Heart left ventricle (tissue), 16 donors: ENCODE data around the gene TATDN2. TPM values are rescaled to one million over a fixed set of nuclear protein-coding genes. Genes with fewer than 3 reads are reported as not detected.
A peak's percentile ranks its signal among the peaks of the same experiment; 100 is the strongest.
"Not testable (repeated sequence)": the region's sequence is repeated elsewhere in the genome, so short reads cannot be mapped to it uniquely, and the experiment has no call there.

Source experiments
- ATAC-seq, 4 donors: fragments of 200-7000 bp; cut with Tn5 transposase; one replicate each; pipeline ENCODE4 v1.9.1; 2020 to 2022; ENCODE audit warnings: moderate library complexity in 4 of 4, mild to moderate bottlenecking in 3 of 4, moderate number of reproducible peaks in 1 of 4
- DNase-seq, 5 donors: peaks; one replicate each; pipeline ENCODE4 v3.0.0-alpha.2; 2020
- H3K27ac ChIP-seq, 12 donors: fragments of 200-600 bp; sonication (generic) in 4 of 12; one replicate each; pipeline versions ENCODE4 v1.5.0 to v1.8.0; 2016 to 2022; ENCODE audit warnings: mild to moderate bottlenecking in 2 of 12
- H3K27me3 ChIP-seq, 9 donors: fragments of 200-600 bp; sonication (generic) in 2 of 9; one replicate each; pipeline versions ENCODE4 v1.5.1 to v1.8.0; 2016 to 2022; ENCODE audit warnings: mild to moderate bottlenecking in 3 of 9
- H3K36me3 ChIP-seq, 9 donors: fragments of 200-600 bp; sonication (generic) in 2 of 9; one replicate each; pipeline versions ENCODE4 v1.5.0 to v1.8.0; 2018 to 2022; ENCODE audit warnings: mild to moderate bottlenecking in 2 of 9
- H3K4me1 ChIP-seq, 12 donors: fragments of 200-600 bp; sonication (generic) in 4 of 12; one replicate each; pipeline versions ENCODE4 v1.5.0 to v1.8.0; 2016 to 2022; ENCODE audit warnings: mild to moderate bottlenecking in 3 of 12
- H3K4me3 ChIP-seq, 12 donors: fragments of 200-600 bp; sonication (generic) in 4 of 12; one replicate each; pipeline versions ENCODE4 v1.5.0 to v1.8.0; 2017 to 2022; ENCODE audit warnings: mild to moderate bottlenecking in 9 of 12, moderate library complexity in 4 of 12
- H3K9me3 ChIP-seq, 12 donors: fragments of 200-600 bp; sonication (generic) in 4 of 12; one replicate each; pipeline versions ENCODE4 v1.5.0 to v1.8.0; 2016 to 2022; ENCODE audit warnings: mild to moderate bottlenecking in 1 of 12
- CTCF ChIP-seq, 12 donors: fragments of 200-600 bp; sonication (generic) in 4 of 12; IDR thresholded peaks; one replicate each; pipeline versions ENCODE4 v1.5.0 to v1.8.0; 2018 to 2022; ENCODE audit warnings: antibody characterized with exemption in 12 of 12, mild to moderate bottlenecking in 5 of 12
- POLR2A ChIP-seq, 2 donors: fragments of 450-650 bp; IDR thresholded peaks; one replicate each; pipeline ENCODE4 v1.6.1; 2017; ENCODE audit warnings: antibody characterized with exemption in 2 of 2, mild to moderate bottlenecking in 2 of 2, moderate library complexity in 2 of 2
- WGBS, 4 donors: extraction: QIAGEN DNeasy Blood & Tissue Kit in 2 of 4; methylation state at CpG; one replicate each; pipeline versions ENCODE4 v1.1.5 to v1.1.7; 2013 to 2018; 5-methylcytosine and 5-hydroxymethylcytosine counted together
- intact Hi-C, 10 donors: fragments of 100-400 bp; cut with DNase I; formaldehyde crosslinking; loops; one replicate each; pipeline versions ENCODE4 v1.11.1 to v1.14.2; 2022
- polyA plus RNA-seq, 2 donors: library from polyadenylated mRNA; stranded (reverse); fragments of 200-250 nt; gene quantifications; one replicate each; pipeline ENCODE4 v1.2.3, GENCODE V29; 2013
- total RNA-seq, 9 donors: library from RNA; depleted of rRNA in 2 of 9; stranded (reverse); fragments of >200 nt in 2 of 9; fragmentation: NEBNext Ultra II Directional in 3 of 9; extraction: Animal tissue kit (Norgen Biotek cat#: 25700) in 3 of 9; gene quantifications; one replicate each; pipeline versions ENCODE4 v1.1.0 to v1.2.4, GENCODE V29; 2016 to 2023
- donor health status: ischemic (EF 13 %, LVEDD 7.1; RV severe dilation, severe dysfunction).
- donor health status: healthy with polysubstance abuse.
- donor health status: DM: no; HTN: yes; CAD: no.
- donor health status: DM: no; HTN: no; CAD: no.
- donor health status: ischemic (EF 25% LVEDD 6.9; RV normal size, moderate dysfunction).
- donor health status: ischemic (EF 25% LVEDD 5.7; RV mildly dilated, moderate dysfunction).
- donor health status: healthy.
- donor health status: DM: yes; HTN: yes; CAD: no.
- donor health status: ischemic (EF 35%, LVEDD 5.7; RV mildly dilated, moderate dysfunction).
- donor health status: nonischemic (EF 11% LVEDD 7.7; RV severe dilation, severe dysfunction).
- donor health status: DM: yes; HTN: yes; CAD: no.
- donor health status: PGD.
- donor health status: ischemic (EF 29% LVEDD 5.4; RV normal size, mild dysfunction).
- donor health status: nonischemic (EF 23%, LVEDD 6.1; RV moderate dilation, normal function).

Gene TATDN2
- total and polyA plus RNA-seq, 11 donors: 8.6 to 31.6 (median 16.8) TPM

- no peak for DNase-seq
- Histone ChIP-seq H3K9me3 (no peaks in the 10 kb centered on the region), H3K4me1 (peaks cover 0 to 44% (median 4%) of the 10 kb centered on the region in 12 donors), H3K27me3 (no peaks in the 10 kb centered on the region), H3K36me3 (peaks cover 0 to 87% (median 59%) of the 10 kb centered on the region in 9 donors), H3K4me3 (no peak overlapping the region), H3K27ac (no peak overlapping the region)
- TF ChIP-seq CTCF (IDR thresholded peaks at IDR 0.05): no peak
- no peak for TF ChIP-seq POLR2A (IDR thresholded peaks at IDR 0.05)
- no peak for ATAC-seq
- WGBS, 4 donors: 95 to 99% (median 96%) methylated on average over 2 of the region's 2 CpGs
- intact Hi-C loops: no loop called here
Measured at GRCh38 chr3:10265833-10266232, 17.6 kb downstream of the TATDN2 start.

- H3K36me3 ChIP-seq: peaks cover 0 to 87% (median 59%) of the 10 kb centered on the region in 9 donors
- H3K4me3 ChIP-seq, ATAC-seq, H3K9me3 ChIP-seq, intact Hi-C loops, H3K27ac ChIP-seq, H3K27me3 ChIP-seq, DNase-seq: not testable (repeated sequence)
- H3K4me1 ChIP-seq: peaks cover 0 to 39% (median 4%) of the 10 kb centered on the region in 12 donors
- 80 to 83% (median 81%) methylated on average over 7 of the region's 7 CpGs for WGBS, 4 donors
Measured at GRCh38 chr3:10266936-10267335, 18.7 kb downstream of the TATDN2 start.

GRCh38 chr3:10268116-10268515 is 19.9 kb downstream of the TATDN2 start:
- ATAC-seq: no peak
- H3K27me3 ChIP-seq: no peaks in the 10 kb centered on the region
- no peak overlapping the region for H3K4me3 ChIP-seq
- peaks cover 0 to 87% (median 58%) of the 10 kb centered on the region in 9 donors for H3K36me3 ChIP-seq
- intact Hi-C loops: no loop called here
- H3K4me1 ChIP-seq: peaks cover 0 to 47% (median 6%) of the 10 kb centered on the region in 12 donors
- H3K9me3 ChIP-seq: no peaks in the 10 kb centered on the region
- no peak overlapping the region for H3K27ac ChIP-seq
- TF ChIP-seq CTCF (IDR thresholded peaks at IDR 0.05) (no peak), POLR2A (IDR thresholded peaks at IDR 0.05) (no peak)
- no peak for DNase-seq

GRCh38 chr3:10268930-10269329 is 20.7 kb downstream of the TATDN2 start:
- no peak for TF ChIP-seq POLR2A (IDR thresholded peaks at IDR 0.05)
- no peak for TF ChIP-seq CTCF (IDR thresholded peaks at IDR 0.05)
- H3K9me3 ChIP-seq: no peaks in the 10 kb centered on the region
- peaks cover 0 to 47% (median 12%) of the 10 kb centered on the region in 12 donors for H3K4me1 ChIP-seq
- no peaks in the 10 kb centered on the region for H3K27me3 ChIP-seq
- peak in 1 of 4 donors; percentile 11 for ATAC-seq
- intact Hi-C loops: no loop called here
- H3K4me3 ChIP-seq: no peak overlapping the region
- H3K27ac ChIP-seq: no peak overlapping the region
- peaks cover 0 to 84% (median 54%) of the 10 kb centered on the region in 9 donors for H3K36me3 ChIP-seq
- 77 to 83% (median 79%) methylated on average over 5 of the region's 5 CpGs for WGBS, 4 donors
- no peak for DNase-seq

GRCh38 chr3:10269443-10269842 is 21.2 kb downstream of the TATDN2 start:
- TF ChIP-seq CTCF (IDR thresholded peaks at IDR 0.05): no peak
- no peak for TF ChIP-seq POLR2A (IDR thresholded peaks at IDR 0.05)
- DNase-seq: no peak
- 96 to 99% (median 98%) methylated on average over 5 of the region's 5 CpGs for WGBS, 4 donors
- ATAC-seq: no peak
- no peaks in the 10 kb centered on the region for H3K27me3 ChIP-seq
- peaks cover 0 to 47% (median 16%) of the 10 kb centered on the region in 12 donors for H3K4me1 ChIP-seq
- no peaks in the 10 kb centered on the region for H3K9me3 ChIP-seq
- H3K4me3 ChIP-seq: no peak overlapping the region
- no peak overlapping the region for H3K27ac ChIP-seq
- intact Hi-C loops: no loop called here
- H3K36me3 ChIP-seq: peaks cover 0 to 82% (median 50%) of the 10 kb centered on the region in 9 donors

- ATAC-seq, H3K4me3 ChIP-seq, H3K9me3 ChIP-seq, DNase-seq, H3K27me3 ChIP-seq, intact Hi-C loops, H3K27ac ChIP-seq: not testable (repeated sequence)
- Histone ChIP-seq H3K4me1 (peaks cover 0 to 31% (median 17%) of the 10 kb centered on the region in 12 donors), H3K36me3 (peaks cover 0 to 81% (median 58%) of the 10 kb centered on the region in 9 donors)
- 83 to 98% (median 97%) methylated on average over 11 of the region's 11 CpGs for WGBS, 4 donors
Measured at GRCh38 chr3:10272476-10272875, 24.2 kb downstream of the TATDN2 start.
